HEK293 (cell line): Measurements from ENCODE around the gene CCIN.

Experiments
- CTCF ChIA-PET: fragments of 350-600 bp; formaldehyde crosslinking; extraction: SDS; loops from one replicate; lab custom pipeline; 2021; ENCODE audit warnings: antibody characterized with exemption; lab: Yijun Ruan, JAX
- POLR2A ChIA-PET: fragments of 300-600 bp; formaldehyde crosslinking; extraction: SDS; loops from one replicate; lab custom pipeline; 2020; ENCODE audit warnings: antibody characterized with exemption, inconsistent platforms; lab: Yijun Ruan, JAX
- H3K27ac ChIP-seq: fragments of 200-500 bp; sonication (Bioruptor generic); 2 replicates; pipeline ENCODE4 v1.5.1; 2014; ENCODE audit warnings: low read depth, low read length, control low read depth, inconsistent platforms; ENCODE audit errors: extremely low read depth
- H3K36me3 ChIP-seq, 2 experiments: fragments of 200-500 bp in 1 of 2; sonication (Bioruptor generic) in 1 of 2; 1 replicate in 1 of 2; 2 replicates in 1 of 2; pipeline ENCODE4 v1.5.1; 2014 to 2017; ENCODE audit warnings: inconsistent platforms in 2 of 2, low read length in 2 of 2; ENCODE audit not compliant: control insufficient read depth in 2 of 2, insufficient read depth in 1 of 2
- H3K4me1 ChIP-seq: fragments of 200-500 bp; sonication (Bioruptor generic); 2 replicates; pipeline ENCODE4 v1.5.1; 2014; ENCODE audit warnings: mild to moderate bottlenecking, low read length, inconsistent platforms; ENCODE audit not compliant: control insufficient read depth, insufficient read depth
- H3K4me3 ChIP-seq: 2 replicates; pipeline ENCODE4 v1.5.1; 2011; ENCODE audit warnings: low read depth, mild to moderate bottlenecking, control low read depth, low read length, moderate library complexity
- H3K9me3 ChIP-seq: fragments of 200-500 bp; sonication (Bioruptor generic); 2 replicates; pipeline ENCODE4 v1.5.1; 2014; ENCODE audit warnings: low read depth, low read length, inconsistent platforms; ENCODE audit not compliant: control insufficient read depth, insufficient read depth
- BCL11A ChIP-seq: fragments of 450-650 bp; formaldehyde crosslinking; IDR thresholded peaks from 2 replicates; pipeline ENCODE4 v1.5.1; 2016; ENCODE audit warnings: low read depth, missing biosample characterization, missing genetic modification characterization
- EGR2 ChIP-seq: fragments of 450-650 bp; formaldehyde crosslinking; IDR thresholded peaks from 2 replicates; pipeline ENCODE4 v1.5.1; 2016; ENCODE audit warnings: low read depth, missing biosample characterization, missing genetic modification characterization
- GLI2 ChIP-seq: fragments of 450-650 bp; formaldehyde crosslinking; IDR thresholded peaks from 2 replicates; pipeline ENCODE4; 2017; ENCODE audit warnings: missing biosample characterization, missing genetic modification characterization, low read depth, borderline replicate concordance
- GLIS1 ChIP-seq: fragments of 450-650 bp; formaldehyde crosslinking; IDR thresholded peaks from 2 replicates; pipeline ENCODE4 v1.5.1; 2016; ENCODE audit warnings: missing biosample characterization, missing genetic modification characterization
- KLF8 ChIP-seq: fragments of 450-650 bp; formaldehyde crosslinking; IDR thresholded peaks from 2 replicates; pipeline ENCODE4 v1.5.1; 2016; ENCODE audit warnings: missing biosample characterization, missing genetic modification characterization
- ZEB2 ChIP-seq: fragments of 450-650 bp; formaldehyde crosslinking; IDR thresholded peaks from 2 replicates; pipeline ENCODE4 v1.5.1; 2016; ENCODE audit warnings: missing biosample characterization, missing genetic modification characterization
- ZFP41 ChIP-seq: fragments of 450-650 bp; formaldehyde crosslinking; IDR thresholded peaks from 2 replicates; pipeline ENCODE4 v1.5.1; 2016; ENCODE audit warnings: missing biosample characterization, missing genetic modification characterization, borderline replicate concordance
- ZNF24 ChIP-seq: fragments of 450-650 bp; formaldehyde crosslinking; IDR thresholded peaks from 2 replicates; pipeline ENCODE4 v1.5.1; 2016; ENCODE audit warnings: missing biosample characterization, missing genetic modification characterization
- ZNF324 ChIP-seq: fragments of 450-650 bp; formaldehyde crosslinking; IDR thresholded peaks from 2 replicates; pipeline ENCODE4 v1.5.1; 2016; ENCODE audit warnings: missing biosample characterization, missing genetic modification characterization
- ZNF335 ChIP-seq: fragments of 450-650 bp; formaldehyde crosslinking; conservative IDR thresholded peaks from 2 replicates; pipeline ENCODE4 v1.5.1; 2016; ENCODE audit warnings: missing biosample characterization, missing genetic modification characterization
- ZNF341 ChIP-seq: fragments of 450-650 bp; formaldehyde crosslinking; IDR thresholded peaks from 2 replicates; pipeline ENCODE4; 2016; ENCODE audit warnings: low read depth, missing biosample characterization, missing genetic modification characterization
- ZNF549 ChIP-seq: fragments of 450-650 bp; IDR thresholded peaks from 2 replicates; pipeline ENCODE4 v1.5.1; 2018; ENCODE audit warnings: missing biosample characterization, missing genetic modification characterization, mild to moderate bottlenecking, inconsistent platforms, moderate library complexity
- ZNF561 ChIP-seq: fragments of 450-650 bp; IDR thresholded peaks from 2 replicates; pipeline ENCODE4 v1.5.1; 2018; ENCODE audit warnings: missing biosample characterization, missing genetic modification characterization, borderline replicate concordance
- ZNF600 ChIP-seq: fragments of 450-650 bp; formaldehyde crosslinking; IDR thresholded peaks from 2 replicates; pipeline ENCODE4 v1.5.1; 2016; ENCODE audit warnings: missing biosample characterization, missing genetic modification characterization
- ZNF654 ChIP-seq: fragments of 450-650 bp; formaldehyde crosslinking; IDR thresholded peaks from 2 replicates; pipeline ENCODE4 v1.5.1; 2016; ENCODE audit warnings: low read depth, missing biosample characterization, missing genetic modification characterization
- ZNF792 ChIP-seq: fragments of 450-650 bp; formaldehyde crosslinking; IDR thresholded peaks from 2 replicates; pipeline ENCODE4 v1.5.1; 2016; ENCODE audit warnings: missing biosample characterization, missing genetic modification characterization
- TF ChIP-seq, protein P1 (sequence below): fragments of 450-650 bp; formaldehyde crosslinking; IDR thresholded peaks from 2 replicates; pipeline ENCODE4 v1.5.1; 2017; ENCODE audit warnings: missing biosample characterization, missing genetic modification characterization
- TF ChIP-seq, protein P2 (sequence below): fragments of 450-650 bp; formaldehyde crosslinking; IDR thresholded peaks from 2 replicates; pipeline ENCODE4 v1.5.1; 2017; ENCODE audit warnings: missing biosample characterization, mild to moderate bottlenecking, missing genetic modification characterization, moderate library complexity
- TF ChIP-seq, protein P3 (sequence below): fragments of 450-650 bp; formaldehyde crosslinking; conservative IDR thresholded peaks from 2 replicates; pipeline ENCODE4 v1.5.1; 2016; ENCODE audit warnings: low read depth, missing biosample characterization, missing genetic modification characterization
- TF ChIP-seq, protein P4 (sequence below): fragments of 450-650 bp; formaldehyde crosslinking; conservative IDR thresholded peaks from 2 replicates; pipeline ENCODE4 v1.5.1; 2016; ENCODE audit warnings: low read depth, missing biosample characterization, missing genetic modification characterization
- TF ChIP-seq, protein P5 (sequence below): fragments of 450-650 bp; formaldehyde crosslinking; IDR thresholded peaks from 2 replicates; pipeline ENCODE4 v1.5.1; 2016; ENCODE audit warnings: missing biosample characterization, missing genetic modification characterization

CCIN gene

DNA sequence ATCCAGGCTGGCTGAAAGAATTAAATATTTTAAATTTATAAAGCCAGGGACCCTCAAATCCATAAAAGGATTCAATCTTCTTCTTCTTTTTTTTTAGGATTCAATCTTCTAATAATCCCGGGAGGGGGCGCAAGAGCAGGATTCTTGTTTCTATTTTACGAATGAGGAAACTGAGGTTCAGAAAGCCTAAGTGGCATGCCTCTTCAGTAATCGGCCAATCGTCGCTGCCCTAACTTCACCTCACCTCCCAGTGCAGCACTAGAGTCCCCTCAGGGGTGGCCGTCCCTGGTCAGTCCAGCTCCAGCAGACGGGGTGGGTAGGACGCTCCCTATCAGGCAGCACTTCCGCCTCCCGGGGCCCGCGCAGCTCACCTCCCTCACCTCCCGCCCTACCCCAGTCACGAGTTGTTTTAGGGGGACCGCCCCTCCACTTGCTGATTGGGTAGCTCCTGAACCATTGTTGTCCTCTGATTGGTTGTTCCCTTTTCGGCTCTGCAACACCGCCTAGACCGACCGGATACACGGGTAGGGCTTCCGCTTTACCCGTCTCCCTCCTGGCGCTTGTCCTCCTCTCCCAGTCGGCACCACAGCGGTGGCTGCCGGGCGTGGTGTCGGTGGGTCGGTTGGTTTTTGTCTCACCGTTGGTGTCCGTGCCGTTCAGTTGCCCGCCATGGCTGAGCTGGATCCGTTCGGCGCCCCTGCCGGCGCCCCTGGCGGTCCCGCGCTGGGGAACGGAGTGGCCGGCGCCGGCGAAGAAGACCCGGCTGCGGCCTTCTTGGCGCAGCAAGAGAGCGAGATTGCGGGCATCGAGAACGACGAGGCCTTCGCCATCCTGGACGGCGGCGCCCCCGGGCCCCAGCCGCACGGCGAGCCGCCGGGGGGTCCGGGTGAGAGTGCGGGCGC lies 21.5 kb downstream of the CCIN start, which contains the start of gene CLTA:
Gene CLTA, plus strand, starts transcription at position 534 of the 902 bp plus-strand sequence. Its CDS starts 136 bp downstream, at position 670.
- H3K4me3 ChIP-seq = peak within 1 kb of the TSS; percentile 93
- ChIA-PET POLR2A (interaction anchor here (0.6 to 2.6 kb wide), 55 partner anchors 9 to 428 kb away, joined by 3 to 30 read pairs (median 4); partner anchors contain the start of genes CCIN, GLIPR2, GNE and HINT2), CTCF (interaction anchor here (0.6 to 3.6 kb wide), 32 partner anchors 9 to 887 kb away, joined by 3 to 28 read pairs (median 4); partner anchors contain the start of gene OR2S2)
- H3K36me3 ChIP-seq = peaks cover 0 to 23% of the 10 kb centered on the region in 2 experiments; a peak in 2 of 3 replicates
- H3K27ac ChIP-seq = peak within 1 kb of the TSS; percentile 84; the same call in 1 of the 2 replicates
- no peaks in the 10 kb centered on the region for H3K9me3 ChIP-seq
- H3K4me1 ChIP-seq = 0 out of 2 replicates have a peak, but pooled peaks cover 6% of the 10 kb centered on the region
- TF ChIP-seq ZNF335 (peak; percentile 77), KLF8 (tag by site-specific recombination) (peak; percentile 67; the same call in 1 of the 2 replicates), GLI2 (no peak), ZNF341 (tag by site-specific recombination) (peak; percentile 84), ZEB2 (peak; percentile 56; the same call in 1 of the 2 replicates), ZFP41 (tag by site-specific recombination) (no peak), ZNF549 (tag by site-specific recombination) (no peak), ZNF600 (tag by site-specific recombination) (peak; percentile 86), ZNF24 (tag by site-specific recombination) (no peak), GLIS1 (tag by site-specific recombination) (peak; percentile 87), BCL11A (tag by site-specific recombination) (no peak), ZNF792 (no peak), EGR2 (tag by site-specific recombination) (0 out of 2 replicates have a peak, but pooled peaks have one; percentile 6), ZNF561 (tag by site-specific recombination) (0 out of 2 replicates have a peak, but pooled peaks have one; percentile 22), ZNF324 (tag by site-specific recombination) (0 out of 2 replicates have a peak, but pooled peaks have one; percentile 37), ZNF654 (tag by site-specific recombination) (peak; percentile 12; the same call in 1 of the 2 replicates)
- TF ChIP-seq, protein P1, sequence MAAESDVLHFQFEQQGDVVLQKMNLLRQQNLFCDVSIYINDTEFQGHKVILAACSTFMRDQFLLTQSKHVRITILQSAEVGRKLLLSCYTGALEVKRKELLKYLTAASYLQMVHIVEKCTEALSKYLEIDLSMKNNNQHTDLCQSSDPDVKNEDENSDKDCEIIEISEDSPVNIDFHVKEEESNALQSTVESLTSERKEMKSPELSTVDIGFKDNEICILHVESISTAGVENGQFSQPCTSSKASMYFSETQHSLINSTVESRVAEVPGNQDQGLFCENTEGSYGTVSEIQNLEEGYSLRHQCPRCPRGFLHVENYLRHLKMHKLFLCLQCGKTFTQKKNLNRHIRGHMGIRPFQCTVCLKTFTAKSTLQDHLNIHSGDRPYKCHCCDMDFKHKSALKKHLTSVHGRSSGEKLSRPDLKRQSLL (tag by site-specific recombination) = no peak
- TF ChIP-seq, protein P2, sequence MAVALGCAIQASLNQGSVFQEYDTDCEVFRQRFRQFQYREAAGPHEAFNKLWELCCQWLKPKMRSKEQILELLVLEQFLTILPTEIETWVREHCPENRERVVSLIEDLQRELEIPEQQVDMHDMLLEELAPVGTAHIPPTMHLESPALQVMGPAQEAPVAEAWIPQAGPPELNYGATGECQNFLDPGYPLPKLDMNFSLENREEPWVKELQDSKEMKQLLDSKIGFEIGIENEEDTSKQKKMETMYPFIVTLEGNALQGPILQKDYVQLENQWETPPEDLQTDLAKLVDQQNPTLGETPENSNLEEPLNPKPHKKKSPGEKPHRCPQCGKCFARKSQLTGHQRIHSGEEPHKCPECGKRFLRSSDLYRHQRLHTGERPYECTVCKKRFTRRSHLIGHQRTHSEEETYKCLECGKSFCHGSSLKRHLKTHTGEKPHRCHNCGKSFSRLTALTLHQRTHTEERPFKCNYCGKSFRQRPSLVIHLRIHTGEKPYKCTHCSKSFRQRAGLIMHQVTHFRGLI (tag by site-specific recombination) = peak; percentile 95
- TF ChIP-seq, protein P3, sequence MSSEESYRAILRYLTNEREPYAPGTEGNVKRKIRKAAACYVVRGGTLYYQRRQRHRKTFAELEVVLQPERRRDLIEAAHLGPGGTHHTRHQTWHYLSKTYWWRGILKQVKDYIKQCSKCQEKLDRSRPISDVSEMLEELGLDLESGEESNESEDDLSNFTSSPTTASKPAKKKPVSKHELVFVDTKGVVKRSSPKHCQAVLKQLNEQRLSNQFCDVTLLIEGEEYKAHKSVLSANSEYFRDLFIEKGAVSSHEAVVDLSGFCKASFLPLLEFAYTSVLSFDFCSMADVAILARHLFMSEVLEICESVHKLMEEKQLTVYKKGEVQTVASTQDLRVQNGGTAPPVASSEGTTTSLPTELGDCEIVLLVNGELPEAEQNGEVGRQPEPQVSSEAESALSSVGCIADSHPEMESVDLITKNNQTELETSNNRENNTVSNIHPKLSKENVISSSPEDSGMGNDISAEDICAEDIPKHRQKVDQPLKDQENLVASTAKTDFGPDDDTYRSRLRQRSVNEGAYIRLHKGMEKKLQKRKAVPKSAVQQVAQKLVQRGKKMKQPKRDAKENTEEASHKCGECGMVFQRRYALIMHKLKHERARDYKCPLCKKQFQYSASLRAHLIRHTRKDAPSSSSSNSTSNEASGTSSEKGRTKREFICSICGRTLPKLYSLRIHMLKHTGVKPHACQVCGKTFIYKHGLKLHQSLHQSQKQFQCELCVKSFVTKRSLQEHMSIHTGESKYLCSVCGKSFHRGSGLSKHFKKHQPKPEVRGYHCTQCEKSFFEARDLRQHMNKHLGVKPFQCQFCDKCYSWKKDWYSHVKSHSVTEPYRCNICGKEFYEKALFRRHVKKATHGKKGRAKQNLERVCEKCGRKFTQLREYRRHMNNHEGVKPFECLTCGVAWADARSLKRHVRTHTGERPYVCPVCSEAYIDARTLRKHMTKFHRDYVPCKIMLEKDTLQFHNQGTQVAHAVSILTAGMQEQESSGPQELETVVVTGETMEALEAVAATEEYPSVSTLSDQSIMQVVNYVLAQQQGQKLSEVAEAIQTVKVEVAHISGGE (tag by site-specific recombination) = peak; percentile 93
- TF ChIP-seq, protein P4, sequence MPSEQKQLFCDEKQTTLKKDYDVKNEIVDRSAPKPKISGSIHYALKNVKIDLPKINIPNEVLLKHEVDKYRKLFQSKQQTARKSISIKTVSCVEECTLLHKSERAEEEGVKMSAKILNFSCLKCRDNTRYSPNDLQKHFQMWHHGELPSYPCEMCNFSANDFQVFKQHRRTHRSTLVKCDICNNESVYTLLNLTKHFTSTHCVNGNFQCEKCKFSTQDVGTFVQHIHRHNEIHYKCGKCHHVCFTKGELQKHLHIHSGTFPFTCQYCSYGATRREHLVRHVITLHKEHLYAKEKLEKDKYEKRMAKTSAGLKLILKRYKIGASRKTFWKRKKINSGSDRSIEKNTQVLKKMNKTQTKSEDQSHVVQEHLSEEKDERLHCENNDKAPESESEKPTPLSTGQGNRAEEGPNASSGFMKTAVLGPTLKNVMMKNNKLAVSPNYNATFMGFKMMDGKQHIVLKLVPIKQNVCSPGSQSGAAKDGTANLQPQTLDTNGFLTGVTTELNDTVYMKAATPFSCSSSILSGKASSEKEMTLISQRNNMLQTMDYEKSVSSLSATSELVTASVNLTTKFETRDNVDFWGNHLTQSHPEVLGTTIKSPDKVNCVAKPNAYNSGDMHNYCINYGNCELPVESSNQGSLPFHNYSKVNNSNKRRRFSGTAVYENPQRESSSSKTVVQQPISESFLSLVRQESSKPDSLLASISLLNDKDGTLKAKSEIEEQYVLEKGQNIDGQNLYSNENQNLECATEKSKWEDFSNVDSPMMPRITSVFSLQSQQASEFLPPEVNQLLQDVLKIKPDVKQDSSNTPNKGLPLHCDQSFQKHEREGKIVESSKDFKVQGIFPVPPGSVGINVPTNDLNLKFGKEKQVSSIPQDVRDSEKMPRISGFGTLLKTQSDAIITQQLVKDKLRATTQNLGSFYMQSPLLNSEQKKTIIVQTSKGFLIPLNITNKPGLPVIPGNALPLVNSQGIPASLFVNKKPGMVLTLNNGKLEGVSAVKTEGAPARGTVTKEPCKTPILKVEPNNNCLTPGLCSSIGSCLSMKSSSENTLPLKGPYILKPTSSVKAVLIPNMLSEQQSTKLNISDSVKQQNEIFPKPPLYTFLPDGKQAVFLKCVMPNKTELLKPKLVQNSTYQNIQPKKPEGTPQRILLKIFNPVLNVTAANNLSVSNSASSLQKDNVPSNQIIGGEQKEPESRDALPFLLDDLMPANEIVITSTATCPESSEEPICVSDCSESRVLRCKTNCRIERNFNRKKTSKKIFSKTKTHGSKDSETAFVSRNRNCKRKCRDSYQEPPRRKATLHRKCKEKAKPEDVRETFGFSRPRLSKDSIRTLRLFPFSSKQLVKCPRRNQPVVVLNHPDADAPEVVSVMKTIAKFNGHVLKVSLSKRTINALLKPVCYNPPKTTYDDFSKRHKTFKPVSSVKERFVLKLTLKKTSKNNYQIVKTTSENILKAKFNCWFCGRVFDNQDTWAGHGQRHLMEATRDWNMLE = peak; percentile 46; the same call in 1 of the 2 replicates
- TF ChIP-seq, protein P5, sequence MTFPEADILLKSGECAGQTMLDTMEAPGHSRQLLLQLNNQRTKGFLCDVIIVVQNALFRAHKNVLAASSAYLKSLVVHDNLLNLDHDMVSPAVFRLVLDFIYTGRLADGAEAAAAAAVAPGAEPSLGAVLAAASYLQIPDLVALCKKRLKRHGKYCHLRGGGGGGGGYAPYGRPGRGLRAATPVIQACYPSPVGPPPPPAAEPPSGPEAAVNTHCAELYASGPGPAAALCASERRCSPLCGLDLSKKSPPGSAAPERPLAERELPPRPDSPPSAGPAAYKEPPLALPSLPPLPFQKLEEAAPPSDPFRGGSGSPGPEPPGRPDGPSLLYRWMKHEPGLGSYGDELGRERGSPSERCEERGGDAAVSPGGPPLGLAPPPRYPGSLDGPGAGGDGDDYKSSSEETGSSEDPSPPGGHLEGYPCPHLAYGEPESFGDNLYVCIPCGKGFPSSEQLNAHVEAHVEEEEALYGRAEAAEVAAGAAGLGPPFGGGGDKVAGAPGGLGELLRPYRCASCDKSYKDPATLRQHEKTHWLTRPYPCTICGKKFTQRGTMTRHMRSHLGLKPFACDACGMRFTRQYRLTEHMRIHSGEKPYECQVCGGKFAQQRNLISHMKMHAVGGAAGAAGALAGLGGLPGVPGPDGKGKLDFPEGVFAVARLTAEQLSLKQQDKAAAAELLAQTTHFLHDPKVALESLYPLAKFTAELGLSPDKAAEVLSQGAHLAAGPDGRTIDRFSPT (tag by site-specific recombination) = no peak
